Smooth muscle cell of the brain vasculature (primary cell): ENCODE data around the gene PNLIPRP3.
A peak's percentile ranks its signal among the peaks of the same experiment; 100 is the strongest.

ENCODE experiments used
- DNase-seq: peaks from one replicate; pipeline ENCODE4 v3.0.0-alpha.2; 2012; ENCODE audit warnings: low read depth, low spot score

PNLIPRP3 gene

DNA sequence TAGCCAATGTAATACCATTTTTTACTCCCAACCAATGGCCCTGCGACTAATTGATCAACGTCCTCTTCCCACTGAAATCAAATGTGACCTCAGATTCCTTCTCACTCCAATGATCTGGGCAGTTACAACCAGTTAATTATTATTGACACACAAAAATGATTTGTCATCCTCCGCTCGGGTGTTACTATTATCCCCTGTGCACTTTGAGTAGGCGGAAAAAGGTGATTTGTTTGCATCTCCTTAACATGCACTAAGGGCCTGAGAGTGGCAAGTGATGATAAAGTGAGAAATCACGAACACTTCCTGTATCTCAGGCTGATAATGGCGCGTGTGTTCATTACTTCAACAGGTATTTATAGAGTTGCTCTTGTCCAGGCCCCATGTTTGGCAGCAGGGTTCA lies 77.1 kb downstream of the PNLIPRP3 start:
- DNase-seq, result no peak

DNA sequence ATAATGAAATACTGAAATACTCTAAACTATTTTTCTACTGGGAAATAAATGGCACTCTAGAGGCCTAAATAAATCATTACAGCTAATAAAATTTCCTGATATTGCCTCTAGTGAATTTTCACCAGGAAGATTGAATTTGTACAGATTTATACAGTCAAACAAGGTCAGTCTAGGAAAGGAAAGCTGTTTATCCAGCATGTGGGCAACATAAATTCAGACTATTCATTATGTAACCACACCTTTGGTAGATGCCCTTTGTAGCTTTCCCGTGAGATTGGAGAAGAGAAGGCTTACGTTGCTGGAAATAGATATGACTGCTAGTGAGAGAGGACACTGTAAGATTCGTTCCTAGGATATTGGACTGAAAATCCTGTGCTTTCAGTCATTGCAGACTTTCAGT lies 82.9 kb downstream of the PNLIPRP3 start:
- no peak for DNase-seq

DNA sequence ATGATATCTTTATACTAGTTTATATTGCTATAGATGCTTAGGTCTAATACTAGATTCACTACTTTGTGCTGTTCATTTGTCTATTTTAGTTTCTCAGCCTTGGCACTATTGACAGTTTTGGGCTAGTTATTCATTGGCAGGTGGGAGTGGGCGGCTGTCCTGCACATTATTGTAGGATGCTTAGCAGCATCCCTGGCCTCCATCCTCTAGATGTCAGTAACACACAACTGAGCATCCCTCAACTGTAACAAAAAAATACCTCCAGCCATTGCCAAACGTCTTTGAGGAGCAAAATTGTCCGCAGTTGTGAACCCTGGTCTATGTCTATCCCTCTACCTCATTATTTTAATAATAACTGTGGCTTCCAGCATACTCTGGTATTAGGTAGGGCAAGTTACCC lies 83.7 kb downstream of the PNLIPRP3 start:
- DNase-seq, result no peak

DNA sequence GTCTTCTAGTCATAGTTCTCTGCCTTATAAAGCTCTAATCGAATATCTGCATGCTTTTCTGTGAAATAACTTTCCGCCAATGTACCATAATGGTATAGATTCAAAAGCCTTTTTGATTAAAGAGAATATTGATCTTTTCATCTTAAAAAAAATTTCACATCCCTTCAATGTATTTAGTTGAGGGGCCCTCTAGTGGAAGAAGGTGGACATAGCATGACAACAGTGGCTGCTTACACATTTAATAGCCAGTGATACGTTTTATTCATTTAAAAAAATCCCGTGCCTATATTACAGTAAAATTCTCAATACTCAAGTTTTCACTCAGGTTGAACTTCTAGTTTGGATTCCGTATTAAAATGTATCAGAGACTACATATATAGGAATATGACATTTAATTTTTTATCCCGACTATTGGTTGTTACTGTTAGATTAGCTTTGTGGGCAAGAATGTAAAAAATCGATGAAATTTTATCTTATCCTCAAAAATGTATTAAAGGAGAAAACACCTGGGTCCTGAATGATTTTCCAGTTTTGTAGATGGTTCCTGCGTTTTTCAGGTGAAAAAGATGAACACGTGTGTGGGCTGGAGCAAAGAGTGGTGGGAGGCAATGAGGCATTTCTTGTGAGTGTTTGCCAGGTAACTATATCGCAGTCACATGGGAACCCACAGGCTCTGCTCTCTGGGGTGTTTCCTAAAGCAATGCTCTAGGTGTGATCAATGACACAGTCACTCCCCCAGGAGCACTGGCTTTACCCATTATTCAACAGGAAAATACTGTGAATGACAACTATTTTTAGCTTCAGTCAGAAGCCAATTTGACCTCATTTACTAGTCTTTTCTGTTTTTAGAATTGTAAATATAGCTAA lies 94.0 kb downstream of the PNLIPRP3 start:
- peak; percentile 23 for DNase-seq

DNA sequence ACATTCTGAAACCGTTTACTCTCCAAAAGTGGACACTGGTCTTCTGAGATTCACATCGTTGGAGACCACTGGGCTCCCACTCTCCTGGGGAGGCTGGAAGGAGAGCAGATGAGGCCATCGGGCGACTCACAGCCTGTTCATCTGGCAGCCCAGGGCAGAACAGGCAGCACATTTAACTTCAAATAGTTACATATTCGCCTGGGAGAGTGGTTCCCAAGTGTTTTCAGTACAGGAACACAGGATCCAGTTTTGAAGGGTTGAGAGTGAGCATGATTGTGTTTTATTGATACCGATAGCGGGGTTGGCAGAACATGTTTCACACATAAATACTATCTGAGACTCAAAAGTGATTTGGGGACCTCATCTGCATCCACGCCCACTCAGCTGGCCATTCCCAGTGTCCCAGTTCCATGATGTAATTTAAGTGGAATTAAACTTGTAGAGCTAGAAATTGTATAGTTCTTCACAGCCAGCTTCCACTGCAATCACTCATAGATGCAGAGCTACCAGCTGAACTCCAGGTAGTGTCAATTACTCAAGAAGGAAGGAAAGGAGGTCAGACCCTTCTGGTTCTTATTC lies 95.2 kb downstream of the PNLIPRP3 start:
- no peak for DNase-seq

DNA sequence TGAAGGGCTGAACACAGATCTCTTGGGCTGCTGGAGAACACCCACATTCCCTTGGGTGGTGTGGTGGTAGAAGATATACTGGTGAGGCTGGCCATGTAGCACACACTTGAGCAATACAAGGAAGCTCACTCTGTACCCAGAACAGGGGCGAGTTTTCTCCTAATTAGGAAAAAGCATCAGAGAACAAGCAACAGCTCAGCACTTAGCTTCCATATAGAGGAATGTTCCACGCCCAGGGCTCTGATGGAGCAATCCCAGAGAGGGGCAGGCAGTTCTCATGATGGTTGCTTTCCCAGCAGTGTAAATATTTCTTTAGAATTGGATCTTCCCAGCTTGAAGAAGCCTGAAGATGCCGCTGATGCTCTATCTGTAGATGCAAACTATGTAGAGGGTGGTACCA lies 97.1 kb downstream of the PNLIPRP3 start:
- no peak for DNase-seq

DNA sequence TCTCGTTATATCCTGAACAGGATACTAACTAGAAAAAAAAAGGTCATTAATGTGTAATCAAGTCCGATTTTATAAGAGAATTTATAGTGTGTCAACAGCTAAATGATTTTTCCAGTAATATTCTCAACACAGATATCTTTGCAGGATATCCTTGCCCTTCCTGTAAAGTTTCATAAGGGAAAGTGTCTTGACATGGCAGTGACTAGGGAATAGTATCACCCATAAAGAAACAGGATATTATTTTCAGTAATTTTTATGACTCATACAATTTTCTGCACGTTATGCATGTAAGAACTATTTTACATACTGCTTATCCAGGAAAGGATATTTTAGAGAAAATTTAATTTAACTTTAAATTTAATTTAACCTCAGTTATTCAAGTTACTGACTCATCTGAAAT lies 98.6 kb downstream of the PNLIPRP3 start:
- no peak for DNase-seq
